DND-41 (cell line): ENCODE data around the gene MRPS16.

Experiments used
- ATAC-seq: fragments of 200-7000 bp; cut with Tn5 transposase; 3 replicates; pipeline ENCODE4 v1.9.1; 2021; ENCODE audit warnings: low read depth; ENCODE audit not compliant: insufficient read depth
- DNase-seq: peaks from one replicate; pipeline ENCODE4 v3.0.0-alpha.2; 2020
- H2AFZ ChIP-seq: 2 replicates; pipeline ENCODE4 v1.6.0; 2012; ENCODE audit warnings: low read depth, low read length
- H3K27ac ChIP-seq: 2 replicates; pipeline ENCODE4 v1.5.1; 2012; ENCODE audit warnings: low read length, inconsistent platforms
- H3K27me3 ChIP-seq: fragments of 200-600 bp; sonication (generic); 2 replicates; pipeline ENCODE4 v1.6.0; 2012; ENCODE audit warnings: low read length, mild to moderate bottlenecking, inconsistent platforms; ENCODE audit not compliant: insufficient read depth, poor library complexity
- H3K36me3 ChIP-seq: 2 replicates; pipeline ENCODE4 v1.5.1; 2012; ENCODE audit warnings: low read length, inconsistent platforms; ENCODE audit not compliant: insufficient read depth
- H3K4me1 ChIP-seq: 2 replicates; pipeline ENCODE4 v1.5.1; 2012; ENCODE audit warnings: mild to moderate bottlenecking, low read length; ENCODE audit not compliant: insufficient read depth
- H3K4me2 ChIP-seq: 2 replicates; pipeline ENCODE4 v1.6.0; 2012; ENCODE audit warnings: mild to moderate bottlenecking, moderate library complexity, low read length, inconsistent platforms; ENCODE audit not compliant: insufficient read depth
- H3K4me3 ChIP-seq, 2 experiments: fragments of 200-600 bp in 1 of 2; shearing (Covaris generic) in 1 of 2; 2 replicates each; pipeline ENCODE4 v1.5.1; 2012 to 2016; ENCODE audit warnings: inconsistent platforms in 2 of 2, low read length in 2 of 2, mild to moderate bottlenecking in 2 of 2, low read depth in 1 of 2, moderate library complexity in 1 of 2
- H3K79me2 ChIP-seq: 2 replicates; pipeline ENCODE4 v1.6.0; 2012; ENCODE audit warnings: low read length, inconsistent platforms; ENCODE audit not compliant: insufficient read depth
- H3K9ac ChIP-seq: 2 replicates; pipeline ENCODE4 v1.6.0; 2012; ENCODE audit warnings: low read depth, mild to moderate bottlenecking, inconsistent platforms, low read length, moderate library complexity
- H3K9me3 ChIP-seq: 2 replicates; pipeline ENCODE4 v1.5.1; 2012; ENCODE audit warnings: low read length, moderate library complexity, mild to moderate bottlenecking, inconsistent platforms; ENCODE audit not compliant: insufficient read depth, severe bottlenecking
- H4K20me1 ChIP-seq: 2 replicates; pipeline ENCODE4 v1.6.0; 2012; ENCODE audit warnings: low read length; ENCODE audit not compliant: insufficient read depth
- EZH2 ChIP-seq: IDR thresholded peaks from 3 replicates; pipeline ENCODE4 v1.6.1; 2012; ENCODE audit warnings: borderline replicate concordance, low read depth, mild to moderate bottlenecking, moderate library complexity, low read length, inconsistent platforms; ENCODE audit not compliant: severe bottlenecking
- TF ChIP-seq, protein P1 (sequence below): IDR thresholded peaks from 2 replicates; pipeline ENCODE4 v1.5.1; 2012; ENCODE audit warnings: borderline replicate concordance, low read length, moderate library complexity, mild to moderate bottlenecking; ENCODE audit not compliant: poor library complexity, severe bottlenecking; ENCODE audit errors: extremely low read depth

MRPS16 gene

DNA sequence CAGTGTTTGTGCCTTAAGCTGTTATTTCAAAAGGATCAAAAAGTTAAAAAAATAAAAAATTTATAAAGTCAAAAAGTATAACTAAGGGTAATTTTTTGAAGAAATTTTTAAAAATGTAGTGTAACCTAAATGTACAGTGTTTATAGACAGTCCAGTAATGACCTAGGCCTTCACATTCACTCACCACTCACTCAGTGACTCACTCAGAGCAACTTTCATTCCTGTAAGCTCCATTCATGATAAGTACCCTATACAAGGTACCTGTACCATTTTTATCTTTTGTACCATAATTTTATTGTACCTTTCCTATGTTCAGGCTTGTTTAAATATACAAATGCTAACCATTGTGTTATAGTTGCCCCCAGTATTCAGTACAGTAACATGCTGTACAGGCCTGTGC, 26.9 kb downstream of the MRPS16 start:
- Histone ChIP-seq H2AFZ (no peak overlapping the region), H3K9ac (no peak overlapping the region), H3K4me1 (no peaks in the 10 kb centered on the region), H3K4me3 (no peak overlapping the region), H3K79me2 (no peaks in the 10 kb centered on the region), H3K36me3 (peaks cover 3% of the 10 kb centered on the region; the same call in 1 of the 2 replicates), H4K20me1 (no peaks in the 10 kb centered on the region), H3K9me3 (no peaks in the 10 kb centered on the region), H3K4me2 (no peak overlapping the region), H3K27me3 (no peaks in the 10 kb centered on the region), H3K27ac (no peak overlapping the region)
- ATAC-seq (no peak), DNase-seq (no peak)
- TF ChIP-seq, protein P1, sequence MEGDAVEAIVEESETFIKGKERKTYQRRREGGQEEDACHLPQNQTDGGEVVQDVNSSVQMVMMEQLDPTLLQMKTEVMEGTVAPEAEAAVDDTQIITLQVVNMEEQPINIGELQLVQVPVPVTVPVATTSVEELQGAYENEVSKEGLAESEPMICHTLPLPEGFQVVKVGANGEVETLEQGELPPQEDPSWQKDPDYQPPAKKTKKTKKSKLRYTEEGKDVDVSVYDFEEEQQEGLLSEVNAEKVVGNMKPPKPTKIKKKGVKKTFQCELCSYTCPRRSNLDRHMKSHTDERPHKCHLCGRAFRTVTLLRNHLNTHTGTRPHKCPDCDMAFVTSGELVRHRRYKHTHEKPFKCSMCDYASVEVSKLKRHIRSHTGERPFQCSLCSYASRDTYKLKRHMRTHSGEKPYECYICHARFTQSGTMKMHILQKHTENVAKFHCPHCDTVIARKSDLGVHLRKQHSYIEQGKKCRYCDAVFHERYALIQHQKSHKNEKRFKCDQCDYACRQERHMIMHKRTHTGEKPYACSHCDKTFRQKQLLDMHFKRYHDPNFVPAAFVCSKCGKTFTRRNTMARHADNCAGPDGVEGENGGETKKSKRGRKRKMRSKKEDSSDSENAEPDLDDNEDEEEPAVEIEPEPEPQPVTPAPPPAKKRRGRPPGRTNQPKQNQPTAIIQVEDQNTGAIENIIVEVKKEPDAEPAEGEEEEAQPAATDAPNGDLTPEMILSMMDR = no peak
- TF ChIP-seq EZH2 = no peak

GRCh38 chr10:73220989-73221388, 31.5 kb downstream of the MRPS16 start:
- no peaks in the 10 kb centered on the region for H4K20me1 ChIP-seq
- no peak overlapping the region for H3K4me3 ChIP-seq
- no peaks in the 10 kb centered on the region for H3K79me2 ChIP-seq
- no peak for DNase-seq
- no peak overlapping the region for H3K9ac ChIP-seq
- no peak overlapping the region for H2AFZ ChIP-seq
- no peak for ATAC-seq
- H3K9me3 ChIP-seq = no peaks in the 10 kb centered on the region
- peaks cover 18% of the 10 kb centered on the region; the same call in 1 of the 2 replicates for H3K36me3 ChIP-seq
- H3K4me1 ChIP-seq = no peaks in the 10 kb centered on the region
- TF ChIP-seq, protein P1 = no peak
- no peak for TF ChIP-seq EZH2
- H3K27me3 ChIP-seq = no peaks in the 10 kb centered on the region
- H3K4me2 ChIP-seq = no peak overlapping the region
- H3K27ac ChIP-seq = no peak overlapping the region

DNA sequence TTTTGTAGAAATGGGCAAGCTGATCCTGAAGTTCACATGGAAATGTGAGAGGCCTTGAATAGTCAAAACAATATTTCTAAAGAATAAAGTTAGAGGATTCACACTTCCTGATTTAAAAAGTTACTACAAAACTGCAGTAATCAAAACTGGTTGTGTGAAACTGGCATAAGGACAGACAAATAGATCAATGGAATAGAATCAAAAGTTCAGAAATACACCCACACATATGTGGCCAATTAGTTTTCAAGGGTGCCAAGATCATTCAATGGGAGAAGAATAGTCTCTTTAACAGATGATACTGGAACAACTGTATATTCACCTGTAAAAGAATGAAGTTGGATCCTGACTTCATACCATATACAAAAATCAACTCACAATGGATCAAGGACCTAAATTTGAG, 33.1 kb downstream of the MRPS16 start:
- H3K9ac ChIP-seq = no peak overlapping the region
- no peaks in the 10 kb centered on the region for H4K20me1 ChIP-seq
- ATAC-seq (no peak), DNase-seq (no peak)
- no peaks in the 10 kb centered on the region for H3K9me3 ChIP-seq
- H3K27me3 ChIP-seq = no peaks in the 10 kb centered on the region
- no peaks in the 10 kb centered on the region for H3K79me2 ChIP-seq
- no peak for TF ChIP-seq EZH2
- TF ChIP-seq, protein P1 = no peak
- no peak overlapping the region for H3K27ac ChIP-seq
- no peaks in the 10 kb centered on the region for H3K4me1 ChIP-seq
- H3K36me3 ChIP-seq = peaks cover 18% of the 10 kb centered on the region; the same call in 1 of the 2 replicates
- no peak overlapping the region for H3K4me3 ChIP-seq
- no peak overlapping the region for H2AFZ ChIP-seq
- no peak overlapping the region for H3K4me2 ChIP-seq
